Subcutaneous adipose tissue (tissue), 4 donors: ENCODE measurements around the gene EDDM13. TPM values are rescaled to one million over a fixed set of nuclear protein-coding genes. Genes with fewer than 3 reads are reported as not detected.

Experiments used
- total RNA-seq, 4 donors: library from RNA; depleted of rRNA; stranded (reverse); fragments of >200 nt; gene quantifications; one replicate each; pipeline ENCODE4 v1.1.0, GENCODE V29; 2016
- TF ChIP-seq, protein P1 (sequence below): fragments of 450-650 bp; IDR thresholded peaks from one replicate; pipeline ENCODE4 v1.5.1; 2016; ENCODE audit warnings: low read depth, mild to moderate bottlenecking, control low read depth, antibody characterized with exemption, moderate library complexity

Gene EDDM13
- total RNA-seq, 4 donors from 2014 or later, result 2.3 TPM; not detected in 3

DNA sequence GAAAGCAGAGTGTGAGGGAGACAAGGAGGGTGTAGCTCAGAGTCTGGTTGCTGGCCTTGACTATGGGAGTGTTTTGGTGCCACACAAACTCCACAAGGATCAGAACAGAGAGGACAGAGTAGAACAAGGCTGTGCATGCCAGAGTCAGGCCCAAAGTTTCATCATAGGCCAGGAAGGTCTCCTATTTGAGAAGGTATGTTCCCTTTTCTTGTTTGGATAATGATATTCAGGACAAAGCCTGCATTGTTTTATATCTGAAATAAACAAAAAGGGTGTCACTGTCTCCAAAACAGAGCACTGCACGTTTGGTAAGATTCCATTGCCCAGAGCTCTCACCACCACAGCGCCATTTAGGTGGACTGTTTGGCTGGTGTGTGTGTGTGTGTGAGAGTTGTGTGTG is 45.2 kb downstream of the EDDM13 start:
- TF ChIP-seq, protein P1, sequence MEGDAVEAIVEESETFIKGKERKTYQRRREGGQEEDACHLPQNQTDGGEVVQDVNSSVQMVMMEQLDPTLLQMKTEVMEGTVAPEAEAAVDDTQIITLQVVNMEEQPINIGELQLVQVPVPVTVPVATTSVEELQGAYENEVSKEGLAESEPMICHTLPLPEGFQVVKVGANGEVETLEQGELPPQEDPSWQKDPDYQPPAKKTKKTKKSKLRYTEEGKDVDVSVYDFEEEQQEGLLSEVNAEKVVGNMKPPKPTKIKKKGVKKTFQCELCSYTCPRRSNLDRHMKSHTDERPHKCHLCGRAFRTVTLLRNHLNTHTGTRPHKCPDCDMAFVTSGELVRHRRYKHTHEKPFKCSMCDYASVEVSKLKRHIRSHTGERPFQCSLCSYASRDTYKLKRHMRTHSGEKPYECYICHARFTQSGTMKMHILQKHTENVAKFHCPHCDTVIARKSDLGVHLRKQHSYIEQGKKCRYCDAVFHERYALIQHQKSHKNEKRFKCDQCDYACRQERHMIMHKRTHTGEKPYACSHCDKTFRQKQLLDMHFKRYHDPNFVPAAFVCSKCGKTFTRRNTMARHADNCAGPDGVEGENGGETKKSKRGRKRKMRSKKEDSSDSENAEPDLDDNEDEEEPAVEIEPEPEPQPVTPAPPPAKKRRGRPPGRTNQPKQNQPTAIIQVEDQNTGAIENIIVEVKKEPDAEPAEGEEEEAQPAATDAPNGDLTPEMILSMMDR, result no peak

DNA sequence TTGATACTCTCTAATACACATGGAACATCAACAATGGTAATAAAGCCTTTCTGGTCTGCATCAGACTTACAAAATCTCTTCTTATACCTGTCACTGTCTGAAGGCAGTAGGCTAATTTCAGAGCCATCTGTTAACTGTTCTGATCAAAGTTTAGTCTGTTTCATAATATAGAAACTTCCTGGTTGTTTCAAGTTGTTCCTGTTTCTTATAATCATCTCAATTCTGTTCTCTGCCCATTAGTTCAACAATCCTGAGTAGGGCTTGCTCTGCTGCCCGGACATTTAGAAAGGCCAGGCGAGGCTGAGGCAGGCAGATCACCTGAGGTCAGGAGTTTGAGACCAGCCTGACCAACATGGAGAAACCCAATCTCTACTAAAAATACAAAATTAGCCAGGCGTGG is 47.4 kb downstream of the EDDM13 start:
- TF ChIP-seq, protein P1, result no peak

DNA sequence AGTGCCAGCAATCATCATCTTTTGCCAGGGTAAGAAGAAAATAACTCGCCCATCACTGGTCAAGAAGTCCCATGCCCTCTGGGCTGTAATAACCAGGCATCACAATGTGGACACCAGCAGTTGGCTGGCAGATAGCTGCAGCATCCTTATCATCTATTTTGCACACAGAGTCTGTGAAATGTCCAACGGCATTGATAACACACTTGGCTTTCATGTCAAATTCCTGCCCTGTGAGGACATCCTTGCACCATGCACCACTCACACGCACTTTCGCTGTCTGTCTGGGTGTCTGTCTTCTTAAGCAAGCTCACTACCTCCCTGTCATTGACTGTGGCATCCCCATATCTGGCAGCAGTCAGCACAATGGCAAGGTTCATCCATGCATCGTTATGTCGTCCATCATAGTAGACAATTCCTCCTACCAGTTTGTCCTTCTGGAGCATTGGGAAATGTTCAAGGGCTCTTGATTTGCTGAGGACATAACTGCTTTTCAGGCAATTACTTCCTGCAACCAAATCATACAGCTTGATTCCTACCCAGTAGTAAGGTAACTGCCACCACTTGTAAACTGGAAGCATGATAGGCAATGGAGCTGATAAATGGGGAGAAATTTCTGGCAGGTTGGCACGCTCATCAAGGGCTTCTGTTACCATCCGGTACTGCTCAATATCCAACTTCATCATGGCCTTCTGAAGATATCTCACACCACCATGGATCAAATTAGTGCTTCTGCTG is 48.9 kb downstream of the EDDM13 start:
- TF ChIP-seq, protein P1, result no peak

DNA sequence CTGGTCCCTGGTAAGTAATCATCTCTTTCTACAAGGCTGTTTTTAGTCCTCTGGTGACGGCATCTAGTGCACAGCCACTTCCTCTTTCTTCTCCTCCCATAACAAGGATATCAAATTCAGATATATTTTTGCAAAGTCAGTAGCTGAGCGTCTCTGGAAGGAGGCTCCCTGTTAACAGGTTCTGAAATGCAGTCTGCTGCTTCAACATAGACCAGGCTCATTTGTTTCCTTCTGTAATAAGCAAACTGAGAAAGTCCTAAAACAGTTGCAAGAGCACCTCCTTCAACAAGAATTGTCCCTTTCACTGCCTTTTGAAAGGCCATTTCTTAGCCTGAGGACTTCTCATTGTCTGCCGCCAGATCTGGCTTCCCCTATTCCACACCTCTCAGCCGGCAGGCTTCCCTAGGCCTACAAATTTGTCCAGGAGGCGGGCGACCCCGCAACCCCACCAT is 49.5 kb downstream of the EDDM13 start:
- TF ChIP-seq, protein P1, result no peak

DNA sequence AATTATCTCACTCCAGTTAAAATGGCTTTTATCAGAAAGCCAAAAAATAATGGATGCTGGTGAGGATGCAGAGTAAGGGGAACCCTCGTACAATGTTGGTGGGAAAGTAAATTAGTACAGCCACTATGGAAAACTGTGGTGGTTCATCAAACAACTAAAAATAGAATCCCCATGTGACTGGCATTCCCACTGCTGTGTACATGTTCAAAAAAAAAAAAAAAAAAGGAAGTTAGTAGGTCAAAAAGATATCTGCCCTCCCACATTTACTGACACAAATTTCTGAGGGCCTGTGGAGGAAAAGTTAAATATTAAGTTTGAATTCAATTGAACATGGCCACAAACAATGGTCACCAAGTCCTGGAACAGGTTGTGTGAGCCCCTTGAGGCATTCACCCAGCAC is 51.9 kb downstream of the EDDM13 start:
- TF ChIP-seq, protein P1, result no peak

DNA sequence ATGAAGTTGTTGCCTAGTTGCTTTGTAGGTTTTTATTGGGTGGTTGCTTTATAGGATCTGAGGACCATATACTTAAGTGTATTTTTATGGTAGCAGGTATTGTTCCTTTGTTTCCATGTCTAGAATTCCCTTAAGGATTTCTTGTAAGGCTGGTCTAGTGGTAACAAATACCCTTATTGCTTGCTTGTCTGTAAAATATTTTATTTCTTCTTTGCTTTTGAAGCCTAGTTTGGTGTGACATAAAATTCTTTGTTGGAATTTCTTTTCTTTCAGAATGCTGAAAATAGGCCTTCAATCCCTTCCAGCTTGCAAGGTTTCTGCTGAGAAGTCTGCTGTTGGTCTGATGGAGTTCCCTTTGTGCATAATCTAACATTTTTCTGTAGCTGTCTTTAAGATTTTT is 60.1 kb downstream of the EDDM13 start:
- TF ChIP-seq, protein P1, result no peak

DNA sequence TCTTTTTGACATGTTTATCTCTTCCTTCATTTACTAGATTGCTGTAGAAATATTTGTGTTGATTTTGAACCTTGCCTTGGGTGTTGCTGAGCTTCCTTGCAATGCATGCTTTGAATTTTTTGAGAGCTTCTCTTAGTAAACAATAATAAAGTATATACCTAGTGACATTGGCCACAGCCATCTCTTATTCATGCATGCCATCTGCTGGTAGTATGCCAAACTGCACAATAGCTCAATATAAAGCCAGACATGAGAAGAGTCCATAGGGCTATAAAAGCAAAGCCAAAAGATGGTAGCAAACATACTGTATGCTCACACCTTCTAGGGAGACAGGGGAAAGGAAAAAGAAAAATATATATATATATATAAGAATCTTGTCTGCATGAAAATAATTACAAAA is 61.0 kb downstream of the EDDM13 start:
- TF ChIP-seq, protein P1, result no peak
